NOMO-1 (cell line): ENCODE results near the gene MIS12.

Source experiments
- DNase-seq, 2 experiments: peaks; one replicate each; lab custom pipeline; 2025; ENCODE audit not compliant: unreplicated experiment in 2 of 2; lab: John Stamatoyannopoulos, UW

The MIS12 gene

GRCh38 chr17:5499476-5500231 is 13.3 kb downstream of the MIS12 start:
- no peak for DNase-seq

- no peak for DNase-seq
These were observed 13.9 kb downstream of the MIS12 start for GRCh38 chr17:5500247-5500588.

- DNase-seq = peak; percentile 44 to 51
These were observed 14.4 kb downstream of the MIS12 start for GRCh38 chr17:5500589-5501391.

- no peak for DNase-seq
These were observed 15.3 kb downstream of the MIS12 start for GRCh38 chr17:5501685-5502084.

- DNase-seq = no peak
These were observed 16.2 kb downstream of the MIS12 start for GRCh38 chr17:5502552-5502951.

GRCh38 chr17:5506307-5506706 is 19.9 kb downstream of the MIS12 start:
- no peak for DNase-seq

GRCh38 chr17:5508810-5509209 is 22.4 kb downstream of the MIS12 start:
- no peak for DNase-seq

GRCh38 chr17:5509482-5509881 is 23.1 kb downstream of the MIS12 start:
- DNase-seq = no peak

GRCh38 chr17:5510771-5511170 is 24.4 kb downstream of the MIS12 start:
- DNase-seq = no peak

GRCh38 chr17:5511401-5512225 is 25.2 kb downstream of the MIS12 start:
- no peak for DNase-seq

- DNase-seq = no peak
These were observed 27.3 kb downstream of the MIS12 start for GRCh38 chr17:5513628-5514027.

GRCh38 chr17:5514976-5515375 is 28.6 kb downstream of the MIS12 start:
- no peak for DNase-seq

GRCh38 chr17:5516060-5516792 is 29.9 kb downstream of the MIS12 start:
- no peak for DNase-seq

- DNase-seq = no peak
These were observed 36.1 kb downstream of the MIS12 start for GRCh38 chr17:5522476-5522875.

GRCh38 chr17:5523249-5523648 is 36.9 kb downstream of the MIS12 start:
- DNase-seq = no peak

GRCh38 chr17:5526821-5527598 is 40.6 kb downstream of the MIS12 start:
- peak; percentile 31 to 73 for DNase-seq

- DNase-seq = no peak
These were observed 41.4 kb downstream of the MIS12 start for GRCh38 chr17:5527601-5528250.

GRCh38 chr17:5530265-5531084 is 44.1 kb downstream of the MIS12 start:
- no peak for DNase-seq

GRCh38 chr17:5531085-5531418 is 44.7 kb downstream of the MIS12 start:
- no peak for DNase-seq
